Lower lobe of right lung (tissue), 2 donors: ENCODE results near the gene HSD17B2. TPM values are rescaled to one million over a fixed set of nuclear protein-coding genes. Genes with fewer than 3 reads are reported as not detected.

Source experiments
- ATAC-seq, 2 donors: fragments of 200-7000 bp; cut with Tn5 transposase; one replicate each; pipeline ENCODE4 v1.9.1; 2020 to 2022; ENCODE audit warnings: mild to moderate bottlenecking in 2 of 2, moderate library complexity in 2 of 2
- DNase-seq: peaks from one replicate; pipeline ENCODE4 v3.0.0-alpha.2; 2020
- H3K27ac ChIP-seq: fragments of 200-600 bp; one replicate; pipeline ENCODE4 v1.8.0; 2022
- H3K27me3 ChIP-seq: fragments of 200-600 bp; one replicate; pipeline ENCODE4 v1.8.0; 2022; ENCODE audit warnings: low read depth
- H3K36me3 ChIP-seq: fragments of 200-600 bp; one replicate; pipeline ENCODE4 v1.8.0; 2022; ENCODE audit warnings: mild to moderate bottlenecking
- H3K4me1 ChIP-seq: fragments of 200-600 bp; one replicate; pipeline ENCODE4 v1.8.0; 2022
- H3K4me3 ChIP-seq: fragments of 200-600 bp; one replicate; pipeline ENCODE4 v1.8.0; 2022; ENCODE audit warnings: mild to moderate bottlenecking
- H3K9me3 ChIP-seq: fragments of 200-600 bp; one replicate; pipeline ENCODE4 v1.8.0; 2022
- CTCF ChIP-seq: fragments of 200-600 bp; IDR thresholded peaks from one replicate; pipeline ENCODE4 v1.8.0; 2022; ENCODE audit warnings: antibody characterized with exemption, mild to moderate bottlenecking
- intact Hi-C: fragments of 100-400 bp; cut with DNase I; formaldehyde crosslinking; loops from one replicate; pipeline ENCODE4 v1.11.0; 2022
- total RNA-seq: library from RNA; stranded (reverse); fragmentation: NEBNext Ultra II Directional; extraction: Animal tissue kit (Norgen Biotek cat#: 25700); gene quantifications from one replicate; pipeline ENCODE4 v1.2.1, GENCODE V29; 2021
- donor health status: DM: no; HTN: yes; CAD: no; lungs with severe emphysema.

Gene HSD17B2
- total RNA-seq, 1 donor from 2014 or later: 2.9 TPM

GRCh38 chr16:82082097-82082496 is 47.0 kb downstream of the HSD17B2 start:
- H3K27me3 ChIP-seq: no peaks in the 10 kb centered on the region
- intact Hi-C loops: no loop called here
- H3K36me3 ChIP-seq: no peaks in the 10 kb centered on the region
- no peaks in the 10 kb centered on the region for H3K4me1 ChIP-seq
- DNase-seq: no peak
- ATAC-seq: no peak
- H3K27ac ChIP-seq: no peak overlapping the region
- no peaks in the 10 kb centered on the region for H3K9me3 ChIP-seq
- no peak overlapping the region for H3K4me3 ChIP-seq
- no peak for TF ChIP-seq CTCF

GRCh38 chr16:82082543-82083244 is 47.6 kb downstream of the HSD17B2 start:
- intact Hi-C loops: no loop called here
- no peak for TF ChIP-seq CTCF
- Histone ChIP-seq H3K27ac (no peak overlapping the region), H3K4me1 (no peaks in the 10 kb centered on the region), H3K36me3 (no peaks in the 10 kb centered on the region), H3K9me3 (no peaks in the 10 kb centered on the region), H3K27me3 (no peaks in the 10 kb centered on the region), H3K4me3 (no peak overlapping the region)
- no peak for DNase-seq
- ATAC-seq: no peak

- Histone ChIP-seq H3K9me3 (no peaks in the 10 kb centered on the region), H3K27me3 (no peaks in the 10 kb centered on the region), H3K36me3 (no peaks in the 10 kb centered on the region), H3K4me1 (no peaks in the 10 kb centered on the region), H3K27ac (no peak overlapping the region), H3K4me3 (no peak overlapping the region)
- ATAC-seq (no peak), DNase-seq (no peak)
- intact Hi-C loops: no loop called here
- no peak for TF ChIP-seq CTCF
These were observed 48.8 kb downstream of the HSD17B2 start for GRCh38 chr16:82083710-82084353.

GRCh38 chr16:82085011-82085779 is 50.1 kb downstream of the HSD17B2 start:
- Histone ChIP-seq H3K36me3 (no peaks in the 10 kb centered on the region), H3K4me1 (no peaks in the 10 kb centered on the region), H3K9me3 (no peaks in the 10 kb centered on the region), H3K27me3 (no peaks in the 10 kb centered on the region), H3K27ac (no peak overlapping the region), H3K4me3 (no peak overlapping the region)
- TF ChIP-seq CTCF: no peak
- DNase-seq (no peak), ATAC-seq (no peak)
- intact Hi-C loops: no loop called here

GRCh38 chr16:82088483-82088882 is 53.4 kb downstream of the HSD17B2 start:
- no peaks in the 10 kb centered on the region for H3K9me3 ChIP-seq
- H3K27me3 ChIP-seq: no peaks in the 10 kb centered on the region
- H3K4me1 ChIP-seq: no peaks in the 10 kb centered on the region
- TF ChIP-seq CTCF: no peak
- H3K36me3 ChIP-seq: no peaks in the 10 kb centered on the region
- intact Hi-C loops: no loop called here
- H3K27ac ChIP-seq: no peak overlapping the region
- H3K4me3 ChIP-seq: no peak overlapping the region
- DNase-seq (no peak), ATAC-seq (no peak)
